HG03378 (cell line): Measurements from ENCODE around the gene EVC.
"Not testable (repeated sequence)": the region's sequence is repeated elsewhere in the genome, so short reads cannot be mapped to it uniquely, and the experiment has no call there.

Source experiments
- ATAC-seq: cut with Tn5 transposase; IDR thresholded peaks from one replicate; pipeline ENCODE4 v1.9.1; 2021; ENCODE audit warnings: mild to moderate bottlenecking, moderate library complexity; ENCODE audit not compliant: unreplicated experiment

EVC gene

GRCh38 chr4:5707778-5708448 is 3.1 kb upstream of the EVC start:
- no peak for ATAC-seq

DNA sequence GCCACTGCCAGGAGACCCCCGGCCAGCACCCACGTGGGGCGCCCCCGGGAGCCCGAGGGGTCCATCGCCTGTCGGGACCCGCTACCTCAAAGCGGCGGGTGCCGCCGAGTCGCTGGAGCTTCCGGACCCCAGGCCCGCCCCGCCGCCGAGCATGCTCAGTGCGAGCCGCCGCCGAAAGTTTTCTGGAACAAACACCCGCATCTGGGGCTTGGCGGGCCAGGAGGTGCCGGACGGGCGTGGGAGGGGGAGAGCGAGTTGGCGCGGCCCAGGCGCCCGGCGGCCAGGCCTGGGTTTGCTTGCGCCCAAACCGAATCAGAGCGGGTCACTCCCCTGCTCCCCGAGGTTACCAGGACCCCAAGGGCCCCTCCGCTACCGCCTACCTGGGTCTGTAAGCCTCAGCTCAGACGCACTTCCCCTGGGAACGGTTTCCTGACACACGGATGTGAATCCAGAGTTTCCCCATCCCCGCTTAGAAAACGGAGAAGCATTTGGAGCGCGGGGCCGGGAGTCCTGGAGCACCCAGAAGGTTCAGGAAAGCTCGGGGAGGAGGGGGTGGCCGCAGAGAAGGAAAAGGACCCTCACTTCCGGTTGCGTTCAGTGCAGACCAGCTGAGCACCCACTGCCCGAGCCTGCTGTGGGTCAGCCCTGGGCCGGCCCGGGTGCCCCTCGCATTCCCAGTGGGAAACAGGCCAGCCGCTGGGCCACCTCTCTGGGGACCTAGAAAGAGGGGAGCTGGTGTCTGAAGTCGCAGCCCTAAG is 2.4 kb upstream of the EVC start, which contains the start of gene EVC2:
EVC2 (minus strand) TSS at position 111 of the 758 bp plus-strand sequence; CDS start at position 65, 46 bp downstream.
- ATAC-seq: no peak

- ATAC-seq: no peak
These were observed 1.8 kb upstream of the EVC start for GRCh38 chr4:5709207-5709575.

DNA sequence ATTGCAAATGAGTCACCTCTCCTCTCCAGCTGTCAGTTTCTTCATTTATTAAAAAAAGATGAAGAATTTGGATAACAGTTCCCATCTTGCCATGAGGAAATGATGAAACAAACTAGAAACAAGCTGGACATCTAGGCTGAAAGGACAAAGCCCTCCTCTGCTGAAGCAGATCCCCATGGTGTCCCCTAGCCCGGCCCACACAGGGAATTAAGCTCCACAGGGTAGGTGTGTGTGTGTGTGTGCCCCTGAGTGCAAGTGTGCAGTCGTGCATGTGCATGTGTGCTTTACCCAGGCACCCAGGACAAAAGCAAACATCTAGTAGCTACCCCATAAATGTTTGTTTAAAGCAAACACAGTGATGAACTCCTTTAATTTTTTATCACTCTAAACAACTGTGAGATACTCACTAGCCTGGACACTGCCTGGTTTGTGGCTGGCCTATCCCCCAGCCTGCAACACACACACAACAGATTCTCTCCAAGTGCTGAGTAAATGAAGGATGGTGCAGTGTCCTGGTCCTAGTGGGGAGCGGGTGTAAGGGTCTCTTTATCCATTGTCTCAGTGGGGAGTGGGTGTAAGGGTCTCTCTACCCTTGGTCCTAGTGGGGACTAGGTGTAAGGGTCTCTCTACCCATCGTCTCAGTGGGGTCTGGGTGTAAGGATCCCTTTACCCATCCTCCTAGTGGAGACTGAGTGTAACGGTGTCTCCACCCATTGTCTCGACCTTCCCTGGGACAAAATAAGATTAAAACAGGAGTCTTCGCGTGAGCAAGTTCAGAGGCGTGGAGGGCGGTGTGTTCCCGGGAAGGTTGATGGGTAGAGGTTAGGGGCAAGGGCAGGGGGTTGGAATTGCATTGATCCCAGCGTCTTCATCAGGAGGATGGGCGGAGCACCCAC is 688 bp upstream of the EVC start:
- no peak for ATAC-seq

DNA sequence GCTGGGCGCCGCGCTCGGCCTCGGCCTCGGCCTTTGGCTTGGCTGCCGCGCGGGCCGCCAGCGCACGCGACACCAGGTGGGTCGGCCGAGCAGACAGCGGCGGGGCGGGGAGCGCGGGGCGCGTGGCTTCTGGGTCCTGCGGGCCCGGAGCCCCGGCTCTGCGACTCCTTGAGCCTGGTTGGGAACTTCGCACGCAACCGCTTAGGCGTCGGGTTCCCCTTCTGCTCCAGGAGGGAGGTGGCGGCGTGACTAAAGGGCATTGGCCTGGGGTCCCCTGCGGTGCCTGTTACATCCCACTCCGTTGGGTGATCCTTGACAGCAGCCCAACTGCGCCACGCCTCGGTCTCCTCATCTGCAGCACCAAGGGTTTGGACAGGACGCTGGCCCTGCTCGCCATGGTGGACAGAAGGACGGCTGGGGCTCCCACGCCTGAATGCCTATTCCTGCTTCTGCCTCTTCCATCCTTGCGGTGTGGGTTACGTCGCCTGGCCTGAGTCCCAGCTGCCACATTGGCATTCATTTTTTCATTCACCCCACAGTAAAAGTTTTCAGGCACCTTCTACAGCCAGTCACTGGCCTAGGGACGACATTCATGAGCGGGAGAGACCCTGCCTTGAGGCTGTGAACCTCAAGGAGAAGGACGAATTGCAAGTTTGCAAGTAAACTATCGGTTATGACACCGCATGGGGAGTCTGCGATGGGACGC is 631 bp downstream of the EVC start:
- no peak for ATAC-seq

DNA sequence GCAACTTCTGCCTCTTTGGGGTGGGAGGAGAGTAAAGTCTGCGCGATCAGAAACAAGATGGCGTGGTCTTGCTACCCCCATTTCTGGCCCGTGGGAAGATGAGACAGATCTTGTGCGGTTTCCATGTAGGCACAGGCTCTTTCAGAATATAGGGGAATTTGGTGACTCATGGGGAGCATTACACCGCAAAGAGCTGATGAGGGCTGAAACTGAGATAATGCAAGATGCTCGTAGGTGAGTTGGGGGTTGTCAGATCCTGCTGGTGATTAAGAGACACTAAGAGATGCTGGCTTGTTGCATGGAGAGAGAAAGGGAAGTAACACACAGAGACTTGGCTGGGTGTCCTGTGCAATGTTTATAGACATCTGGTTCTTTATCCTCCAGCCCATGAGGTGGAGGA is 1.5 kb downstream of the EVC start:
- no peak for ATAC-seq

- ATAC-seq: no peak
These were observed 1.9 kb downstream of the EVC start for GRCh38 chr4:5712931-5713330.

DNA sequence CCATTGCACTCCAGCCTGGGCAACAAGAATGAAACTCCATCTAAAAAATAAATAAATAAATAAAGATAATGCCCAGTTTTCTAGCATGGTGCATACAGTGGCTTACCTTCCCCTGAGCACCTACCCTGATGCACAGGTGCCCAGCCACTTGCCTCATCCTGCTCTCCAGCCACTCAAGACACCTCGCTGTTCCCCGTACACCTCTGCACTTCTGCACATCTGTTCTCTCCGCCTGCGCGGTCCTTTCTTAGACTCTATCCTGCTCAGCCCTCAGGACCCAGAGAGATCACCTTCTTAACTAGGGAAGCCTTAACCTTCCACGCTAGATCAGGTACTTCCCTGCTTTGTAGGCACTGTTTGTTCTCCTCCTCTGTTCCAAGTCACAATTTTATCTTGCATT is 2.9 kb downstream of the EVC start:
- ATAC-seq: no peak

GRCh38 chr4:5715357-5715756 is 4.4 kb downstream of the EVC start:
- no peak for ATAC-seq

DNA sequence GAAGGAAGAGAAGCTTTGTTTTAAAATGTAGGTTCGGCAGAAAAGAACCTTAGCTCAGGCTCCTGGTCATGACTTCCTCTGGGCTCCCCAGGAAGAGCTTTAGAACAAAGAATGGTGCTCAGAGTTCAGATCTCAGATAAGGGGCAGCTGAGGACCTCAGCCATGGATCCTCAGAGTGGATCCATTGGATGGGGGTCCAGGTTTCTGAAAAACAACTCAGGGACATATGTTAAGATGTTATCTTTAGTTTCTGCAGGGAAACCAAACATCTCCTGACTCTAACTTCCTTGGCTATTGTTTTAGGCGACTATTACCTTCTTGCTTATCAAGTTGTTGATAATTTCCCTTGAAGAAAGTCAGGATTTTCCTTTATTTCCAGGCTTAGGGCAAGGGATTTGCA is 5.4 kb downstream of the EVC start:
- ATAC-seq: no peak

DNA sequence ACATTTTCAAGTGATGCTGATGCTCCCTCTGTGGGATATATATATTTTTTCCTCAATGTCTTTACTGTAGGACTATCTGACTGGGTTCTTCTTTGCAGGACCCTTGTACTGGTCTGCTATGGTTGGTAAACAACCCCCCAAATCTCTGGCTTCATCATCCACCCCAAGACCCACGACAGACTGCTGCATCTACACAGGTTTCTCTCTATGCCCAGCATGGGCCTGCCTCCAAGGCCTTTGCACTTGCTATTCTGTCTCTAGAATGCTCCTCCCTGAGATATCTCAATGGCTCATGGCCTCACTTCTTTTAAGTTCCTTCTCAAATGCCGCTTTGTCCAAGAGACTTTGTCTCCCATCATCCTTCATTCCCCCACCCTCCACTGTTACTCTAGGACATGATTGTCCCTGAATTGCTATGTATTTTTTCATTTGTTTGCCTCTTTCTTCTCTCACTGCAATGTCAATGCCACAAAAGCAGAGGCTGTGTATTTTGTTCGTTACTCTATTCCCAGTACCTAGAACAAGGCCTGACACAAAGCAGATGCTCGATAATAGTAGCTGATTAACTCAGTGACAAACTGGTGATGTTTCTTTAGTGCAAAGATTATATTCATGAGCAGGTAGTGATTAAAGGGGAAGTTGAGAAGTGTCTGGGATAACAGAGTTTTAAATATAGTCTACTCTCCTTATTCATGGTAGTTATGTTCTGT is 6.6 kb downstream of the EVC start:
- no peak for ATAC-seq

DNA sequence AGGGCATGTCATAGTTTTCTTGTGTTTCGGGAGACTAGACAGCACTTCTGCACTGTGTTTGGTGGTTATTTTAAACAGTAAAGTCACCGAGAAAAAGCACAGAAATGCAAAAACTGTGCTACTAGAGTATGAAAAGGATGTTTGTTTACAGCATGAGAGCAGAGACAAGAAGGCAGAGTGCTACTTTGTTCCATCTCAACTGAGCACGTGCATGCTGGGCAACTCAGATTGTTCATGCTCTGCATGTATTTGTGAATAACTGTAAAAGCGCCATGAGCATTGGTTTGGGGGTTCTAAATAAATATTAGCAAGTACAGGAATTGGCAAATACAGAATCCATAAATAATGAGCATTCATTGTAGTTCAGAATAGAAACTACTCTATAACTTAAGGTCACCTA is 7.4 kb downstream of the EVC start:
- no peak for ATAC-seq

DNA sequence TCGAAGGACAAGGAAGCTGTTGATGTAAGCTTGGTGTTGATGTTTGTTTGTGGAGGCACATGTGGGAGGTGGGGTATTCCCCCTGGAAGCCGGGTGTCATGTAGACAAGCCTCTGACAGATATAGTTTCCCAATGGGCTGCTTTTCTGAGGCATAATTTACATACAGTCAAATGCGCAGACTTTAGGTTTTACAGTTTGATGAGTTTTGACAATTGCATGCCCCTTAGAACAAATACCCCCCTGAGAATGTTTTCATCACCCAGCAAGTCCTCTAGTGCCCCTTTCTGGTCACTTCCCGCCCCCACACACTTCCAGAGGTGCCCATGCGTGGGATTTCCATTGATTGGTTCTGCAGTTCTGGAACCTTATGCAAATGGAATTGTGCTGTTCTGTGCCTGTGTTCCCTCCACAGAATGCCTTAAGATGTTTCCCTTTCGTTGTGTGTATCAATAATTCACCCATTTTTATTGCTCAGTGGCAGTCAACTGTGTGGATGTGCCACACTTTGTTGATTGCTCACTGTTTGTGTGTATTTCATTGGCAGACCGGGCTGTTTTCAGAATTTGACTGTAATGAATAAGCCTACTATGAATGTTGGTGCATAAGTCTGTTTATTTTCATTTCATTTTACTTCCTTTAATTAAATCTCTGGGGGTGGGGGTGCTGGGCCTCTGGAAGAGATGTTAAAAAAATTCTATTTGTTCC is 8.5 kb downstream of the EVC start:
- no peak for ATAC-seq

DNA sequence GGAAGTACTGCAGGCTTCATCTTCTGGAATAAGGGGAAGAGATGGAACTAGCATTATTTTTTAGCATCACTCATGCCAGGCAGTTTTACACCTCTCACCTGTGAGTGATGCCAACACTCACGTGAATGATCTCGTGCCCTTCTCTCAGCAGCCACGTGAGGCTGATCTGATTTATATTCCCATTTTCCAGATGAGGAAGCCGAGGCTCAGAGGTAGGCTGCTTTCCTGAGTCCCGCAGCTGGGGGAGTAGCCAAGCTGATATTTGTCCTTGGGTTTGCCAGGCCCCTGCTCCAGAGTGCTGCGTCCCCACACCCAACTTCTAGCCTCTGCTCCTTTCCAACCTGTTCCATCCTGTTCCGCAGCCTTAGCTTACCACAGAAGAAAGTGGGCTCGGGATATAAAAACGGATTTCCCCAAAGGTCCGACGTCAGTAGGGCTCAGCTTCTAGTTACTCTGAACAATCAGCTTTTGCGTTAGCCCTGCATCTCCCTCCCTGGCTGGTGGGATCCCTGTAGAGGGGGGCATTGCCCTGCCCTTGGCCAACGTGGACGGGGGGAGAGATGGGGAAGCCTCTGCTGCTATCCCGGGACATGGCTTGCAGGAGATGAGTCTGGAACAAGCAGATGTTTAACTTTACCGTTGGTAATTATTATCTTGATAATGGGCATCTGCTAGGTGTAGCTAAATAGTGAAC is 9.3 kb downstream of the EVC start:
- no peak for ATAC-seq

DNA sequence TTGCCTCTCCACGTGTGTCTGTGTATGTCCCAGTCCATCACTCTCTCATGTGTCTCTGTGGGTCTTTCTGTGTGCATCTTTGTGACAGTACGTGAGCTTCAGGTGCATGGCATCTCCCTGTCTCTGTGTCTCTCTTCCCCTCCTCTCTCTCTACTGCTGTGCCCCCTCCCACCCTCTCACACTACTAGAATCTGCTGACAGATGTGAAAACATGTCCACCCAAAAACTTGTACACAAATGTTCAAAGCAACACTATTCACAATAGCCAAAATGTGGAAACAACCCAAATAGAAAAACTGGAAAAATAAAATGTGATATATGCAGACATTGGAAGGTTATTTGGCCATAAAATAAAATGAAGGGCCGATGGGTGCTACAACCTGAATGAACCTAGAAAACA is 10.0 kb downstream of the EVC start:
- ATAC-seq: no peak

- no peak for ATAC-seq
These were observed 10.9 kb downstream of the EVC start for GRCh38 chr4:5721923-5722322.

DNA sequence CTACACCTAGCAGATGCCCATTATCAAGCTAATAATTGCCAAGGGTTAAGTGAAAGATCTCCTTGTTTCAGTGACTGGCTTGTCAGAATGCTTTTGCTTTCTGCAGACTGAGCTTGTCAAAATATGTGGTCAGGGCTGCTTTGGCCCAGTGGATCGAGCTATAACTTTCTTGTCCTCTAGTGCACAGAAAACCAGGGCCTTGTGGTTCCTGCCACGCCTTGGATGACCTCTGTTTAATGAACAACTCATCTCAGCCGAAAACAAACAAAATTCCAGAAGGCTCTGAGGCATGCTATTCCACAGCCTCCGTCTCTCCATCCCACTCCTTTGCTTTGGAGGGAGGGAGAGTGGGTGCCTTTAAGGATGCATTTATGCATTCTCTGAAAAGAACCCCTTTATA is 11.3 kb downstream of the EVC start:
- ATAC-seq: no peak

DNA sequence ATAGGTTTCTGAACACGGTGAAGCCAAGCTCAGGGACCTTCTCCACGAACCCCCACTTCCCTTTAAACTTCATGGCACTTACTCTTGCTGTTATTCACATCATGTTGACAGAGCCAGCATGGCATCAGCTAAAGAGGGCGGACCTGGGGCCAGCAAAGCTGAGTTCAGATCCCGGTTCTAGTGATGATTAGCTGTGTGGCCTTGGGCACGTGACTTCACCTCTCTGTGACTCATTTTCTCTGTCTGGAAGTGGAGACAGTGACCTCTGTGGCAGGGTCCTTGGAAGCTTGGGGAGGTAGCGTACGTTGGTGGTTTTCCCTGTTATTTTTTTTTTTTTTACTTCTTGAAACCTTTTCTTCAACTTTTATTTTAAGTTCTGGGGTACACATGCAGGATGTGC is 13.4 kb downstream of the EVC start:
- no peak for ATAC-seq

DNA sequence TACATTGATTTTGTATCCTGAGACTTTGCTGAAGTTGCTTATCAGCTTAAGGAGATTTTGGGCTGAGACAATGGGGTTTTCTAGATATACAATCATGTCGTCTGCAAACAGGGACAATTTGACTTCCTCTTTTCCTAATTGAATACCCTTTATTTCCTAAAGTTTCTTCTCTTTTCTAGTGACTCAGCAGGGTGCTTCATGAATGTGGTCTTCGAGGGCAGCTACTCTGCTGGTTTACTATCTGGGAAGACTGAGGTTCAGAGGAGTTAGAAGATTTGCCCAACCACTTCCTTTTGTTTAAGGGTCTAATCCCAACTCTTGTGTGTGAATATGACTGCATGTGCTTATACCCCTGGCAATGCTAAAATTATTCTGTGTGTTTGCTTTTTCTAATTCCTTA is 17.4 kb downstream of the EVC start:
- ATAC-seq: not testable (repeated sequence)
